NCI-H345 (cell line): ENCODE data around the gene CCK.
"Not testable (repeated sequence)": the region's sequence is repeated elsewhere in the genome, so short reads cannot be mapped to it uniquely, and the experiment has no call there.

Experiments used
- DNase-seq: peaks from one replicate; lab custom pipeline; 2025; lab: John Stamatoyannopoulos, UW

Gene CCK, protein sequence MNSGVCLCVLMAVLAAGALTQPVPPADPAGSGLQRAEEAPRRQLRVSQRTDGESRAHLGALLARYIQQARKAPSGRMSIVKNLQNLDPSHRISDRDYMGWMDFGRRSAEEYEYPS

DNA sequence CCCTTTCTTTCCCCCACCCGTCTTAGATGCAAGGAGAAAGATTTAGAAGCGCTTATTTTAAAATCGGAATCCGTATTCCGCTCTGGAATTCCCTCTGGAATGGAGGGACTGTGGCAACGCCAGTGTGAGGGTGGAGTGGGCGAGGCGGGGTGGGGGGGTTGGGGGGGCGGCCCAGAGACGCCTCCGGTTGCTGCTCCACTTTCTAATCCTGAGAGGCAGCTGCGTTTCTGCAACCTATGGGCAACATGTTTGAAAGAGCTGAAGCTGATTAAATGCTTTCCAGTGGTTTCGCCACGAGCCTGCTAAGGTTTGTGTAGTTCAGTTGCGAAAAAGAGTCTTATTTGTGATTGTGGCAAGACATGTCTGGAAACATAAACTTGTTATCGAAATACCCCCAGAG, at the start of gene CCK:
Gene CCK, minus strand, starts transcription at position 101 of the 400 bp plus-strand sequence. CDS start 2,555 bp downstream, outside the sequence.
- no peak for DNase-seq

GRCh38 chr3:42314411-42314810, 48.4 kb upstream of the CCK start:
- no peak for DNase-seq

DNA sequence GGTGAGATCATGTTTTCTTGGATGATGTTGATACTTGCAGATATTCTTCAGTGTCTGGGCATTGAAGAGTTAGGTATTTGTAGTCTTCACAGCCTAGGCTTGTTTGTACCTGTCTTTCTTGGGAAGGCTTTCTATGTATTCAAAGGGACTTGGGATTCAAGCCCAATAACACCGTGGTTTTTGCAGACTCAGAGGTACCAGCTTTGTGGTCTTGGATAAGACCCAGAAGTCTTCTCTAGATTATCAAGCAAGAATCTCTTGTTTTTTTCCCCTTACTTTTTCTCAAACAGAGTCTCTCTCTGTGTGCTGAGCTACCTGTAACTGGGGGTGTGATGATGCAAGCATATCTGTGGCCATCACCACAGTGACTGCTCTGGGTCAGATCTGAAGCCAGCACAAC, 42.7 kb upstream of the CCK start:
- DNase-seq, result no peak

- no peak for DNase-seq
Observed at GRCh38 chr3:42306499-42306898, 40.5 kb upstream of the CCK start.

DNA sequence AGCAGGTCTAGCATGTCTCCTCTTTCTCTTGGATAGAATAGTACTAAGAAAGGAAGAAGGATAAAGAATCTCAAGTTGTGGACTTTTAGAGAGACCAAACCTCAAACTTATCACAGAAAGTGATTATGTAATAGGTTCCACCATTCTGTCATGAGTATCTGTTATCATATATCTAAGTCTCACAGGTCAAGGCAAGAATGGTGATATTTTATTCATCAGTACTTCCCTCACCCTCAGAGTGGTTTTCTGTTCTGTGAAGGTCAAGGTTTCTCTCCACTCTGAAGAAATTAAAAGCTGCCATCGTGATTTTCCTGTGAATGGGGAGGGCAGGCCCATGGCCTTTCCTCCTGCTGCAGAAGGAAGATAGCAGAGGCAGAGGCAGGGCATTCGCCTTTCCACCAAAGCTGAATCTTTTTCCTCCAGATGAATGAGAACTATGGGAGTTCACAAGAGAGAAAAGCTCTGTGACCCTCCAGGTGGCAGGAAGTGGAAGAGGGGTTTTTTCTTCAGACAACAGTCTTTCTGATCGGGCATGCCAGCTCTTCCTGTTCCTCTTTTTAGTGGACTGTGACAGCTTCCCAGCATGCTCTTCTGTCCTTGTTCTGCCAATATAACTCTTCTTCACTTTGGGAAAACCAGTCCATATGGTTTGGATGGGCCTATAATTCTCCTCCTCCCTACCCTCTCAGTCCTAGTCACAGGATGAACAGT, 37.1 kb upstream of the CCK start:
- DNase-seq, result no peak

DNA sequence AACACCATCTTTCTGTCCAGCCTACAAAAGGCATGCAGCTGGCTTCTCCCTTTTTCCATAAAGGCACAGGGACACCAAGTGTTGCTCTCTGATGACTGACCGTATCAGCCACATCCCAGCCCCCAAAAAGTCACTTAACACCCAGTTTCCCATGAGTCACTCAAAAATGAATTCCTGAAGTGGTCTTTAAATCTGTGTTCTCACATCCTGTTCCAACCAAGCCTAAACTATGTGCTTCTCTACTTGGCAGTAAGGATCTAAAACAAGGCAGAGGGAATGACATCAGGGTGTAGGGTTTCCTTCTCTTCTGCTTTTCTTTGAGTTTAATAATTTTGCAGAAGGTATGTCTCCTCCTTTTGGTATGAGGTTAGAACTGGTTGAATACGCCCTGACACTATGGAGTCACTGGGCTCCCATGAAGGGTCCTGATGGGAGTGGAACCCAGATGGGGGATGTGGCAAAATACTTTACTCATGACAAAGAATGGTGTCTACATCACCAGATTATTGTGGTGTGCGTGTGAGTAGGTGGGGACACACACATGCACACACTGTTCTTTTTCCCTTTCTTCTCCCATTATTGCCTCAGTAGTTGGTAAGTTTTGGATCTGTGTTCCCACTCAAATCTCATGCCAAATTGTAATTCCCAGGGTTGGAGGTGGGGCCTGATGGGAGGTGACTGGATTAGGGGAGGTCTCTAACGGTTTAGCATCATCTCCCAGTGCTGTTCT, 35.6 kb upstream of the CCK start:
- no peak for DNase-seq

- no peak for DNase-seq
Observed at GRCh38 chr3:42300778-42301177, 34.8 kb upstream of the CCK start.

DNA sequence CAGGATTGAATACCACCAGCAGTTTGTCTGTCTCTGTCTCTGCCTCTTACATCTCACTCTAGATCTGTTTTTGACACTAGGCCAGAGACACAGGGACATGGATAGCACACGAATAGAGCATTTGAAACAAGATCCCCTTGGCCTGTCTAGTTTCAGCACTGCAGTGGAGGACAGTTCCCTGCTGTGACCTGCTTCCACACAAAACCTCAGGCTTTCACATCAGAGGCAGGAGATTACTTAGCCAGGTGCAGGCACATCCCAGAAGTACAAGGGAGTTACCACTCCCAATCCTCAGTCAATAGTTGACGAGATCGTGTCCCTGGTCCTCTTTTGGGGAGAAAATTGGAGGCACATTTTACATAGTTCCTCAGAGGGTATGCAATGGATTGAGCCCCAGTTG, 34.0 kb upstream of the CCK start:
- peak; percentile 51 for DNase-seq

- DNase-seq, result no peak
Observed at GRCh38 chr3:42298259-42298658, 32.3 kb upstream of the CCK start.

GRCh38 chr3:42292009-42292408, 26.0 kb upstream of the CCK start:
- DNase-seq, result no peak

GRCh38 chr3:42290966-42291714, 25.2 kb upstream of the CCK start:
- no peak for DNase-seq

- DNase-seq, result peak; percentile 76
Observed at GRCh38 chr3:42289026-42289425, 23.0 kb upstream of the CCK start.

- DNase-seq, result peak; percentile 62
Observed at GRCh38 chr3:42288385-42288784, 22.4 kb upstream of the CCK start.

DNA sequence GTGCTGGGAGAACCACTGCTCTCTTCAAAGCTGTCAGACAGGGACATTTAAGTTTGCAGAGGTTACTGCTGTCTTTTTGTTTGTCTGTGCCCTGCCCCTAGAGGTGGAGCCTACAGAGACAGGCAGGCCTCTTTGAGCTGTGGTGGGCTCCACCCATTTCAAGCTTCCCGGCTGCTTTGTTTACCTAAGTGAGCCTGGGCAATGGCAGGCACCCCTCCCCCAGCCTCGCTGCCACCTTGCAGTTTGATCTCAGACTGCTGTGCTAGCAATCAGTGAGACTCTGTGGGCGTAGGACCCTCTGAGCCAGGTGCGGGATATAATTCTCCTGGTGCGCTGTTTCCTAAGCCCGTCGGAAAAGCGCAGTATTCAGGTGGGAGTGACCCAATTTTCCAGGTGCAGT, 21.4 kb upstream of the CCK start:
- DNase-seq, result not testable (repeated sequence)

- DNase-seq, result no peak
Observed at GRCh38 chr3:42277676-42278075, 11.7 kb upstream of the CCK start.

GRCh38 chr3:42276141-42277132, 10.5 kb upstream of the CCK start:
- DNase-seq, result no peak

DNA sequence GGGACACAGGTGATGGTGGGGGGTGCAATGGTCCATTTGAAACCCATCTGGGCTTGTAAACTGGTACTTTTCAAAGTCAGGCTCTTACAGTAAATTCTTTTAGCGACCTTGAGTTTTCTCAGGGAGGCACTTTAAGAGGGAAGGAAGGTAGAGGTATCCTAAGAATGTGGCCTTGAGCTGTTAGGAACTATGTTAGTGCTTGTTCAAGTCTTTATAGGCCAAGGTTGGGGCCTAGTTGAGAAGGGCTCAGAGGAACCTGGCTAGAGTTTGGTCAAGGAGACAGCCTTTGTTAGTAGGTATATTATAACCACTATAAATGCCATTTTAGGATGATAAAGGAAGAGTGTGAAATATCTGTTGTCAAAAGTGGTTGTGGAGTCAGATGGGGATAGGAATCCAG, 9.2 kb upstream of the CCK start:
- no peak for DNase-seq

DNA sequence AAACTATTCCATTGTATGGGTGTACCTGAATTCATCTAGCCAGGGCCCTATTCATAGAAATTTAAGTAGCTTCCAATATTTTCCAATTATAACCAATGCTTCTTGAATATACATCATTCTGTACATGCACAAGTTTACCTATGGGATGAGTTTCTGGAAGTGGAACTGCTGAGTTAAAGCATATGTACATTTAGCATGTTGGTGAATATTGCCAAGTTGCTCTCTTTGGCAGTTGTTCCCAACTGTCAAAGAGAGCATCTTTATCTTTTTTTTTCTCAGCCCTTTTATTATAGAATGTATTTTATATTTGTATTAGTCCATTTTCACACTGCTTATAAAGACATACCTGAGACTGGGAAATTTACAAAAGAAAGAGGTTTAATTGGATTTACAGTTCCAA, 8.3 kb upstream of the CCK start:
- DNase-seq, result no peak

DNA sequence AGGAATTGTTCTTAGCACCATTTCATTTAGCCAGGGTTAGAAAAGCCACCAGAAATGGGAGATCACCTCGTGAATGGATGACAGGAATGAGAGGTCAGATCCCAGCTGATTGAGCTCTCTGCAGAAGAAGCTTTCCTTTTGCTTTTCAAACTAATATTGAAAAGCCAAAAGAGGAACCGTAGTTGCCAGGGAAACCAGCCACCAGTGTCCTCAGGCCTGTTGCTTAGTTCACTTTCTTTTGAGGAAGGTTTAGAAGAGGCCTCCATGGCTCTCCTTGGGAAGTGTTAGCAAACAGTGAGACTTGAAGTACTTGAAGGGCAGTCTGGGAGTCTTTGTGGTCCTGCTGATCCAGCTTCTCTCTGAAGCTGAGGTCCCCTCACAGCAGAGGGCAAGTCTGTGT, 7.4 kb upstream of the CCK start:
- DNase-seq, result no peak

DNA sequence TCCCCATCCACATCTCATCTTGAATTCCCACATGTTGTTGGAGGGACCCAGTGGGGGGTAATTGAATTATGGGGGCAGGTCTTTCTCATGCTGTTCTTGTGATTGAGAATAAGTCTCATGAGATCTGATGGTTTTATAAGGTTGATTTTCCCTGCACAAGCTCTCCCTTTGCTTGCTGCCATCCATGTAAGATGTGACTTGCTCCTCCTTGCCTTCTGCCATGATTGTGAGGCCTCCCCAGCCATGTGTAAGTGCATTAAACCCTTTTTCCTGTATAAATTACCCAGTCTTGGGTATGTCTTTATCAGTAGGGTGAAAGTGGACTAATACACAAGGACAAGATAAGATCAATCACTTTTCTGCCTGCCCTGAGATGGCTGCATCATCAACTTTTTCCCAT, 5.8 kb upstream of the CCK start:
- no peak for DNase-seq

GRCh38 chr3:42270561-42270960, 4.6 kb upstream of the CCK start:
- peak; percentile 95 for DNase-seq

DNA sequence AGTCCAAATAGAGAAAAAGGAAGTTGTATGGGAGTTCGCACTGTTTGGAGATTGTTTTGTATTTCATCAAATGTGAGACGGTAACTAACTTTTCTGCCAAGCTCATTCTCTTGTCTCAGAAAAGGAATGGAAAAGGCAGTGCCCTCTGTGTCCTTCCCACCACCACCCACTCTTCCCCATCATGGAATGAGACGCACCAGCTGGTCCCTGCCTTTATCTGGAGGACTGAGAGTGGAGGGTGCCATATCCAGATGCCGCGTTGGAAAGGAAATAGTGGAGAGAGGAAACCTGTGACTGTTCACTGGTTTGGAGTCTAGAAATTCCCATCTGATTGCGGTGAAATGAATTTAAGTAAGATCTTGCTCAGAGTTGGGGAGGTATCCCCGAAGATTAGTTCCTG, 3.7 kb upstream of the CCK start:
- no peak for DNase-seq
